Measurements from ENCODE around the gene TTLL13.
A peak's percentile ranks its signal among the peaks of the same experiment; 100 is the strongest.

TTLL13 gene, protein sequence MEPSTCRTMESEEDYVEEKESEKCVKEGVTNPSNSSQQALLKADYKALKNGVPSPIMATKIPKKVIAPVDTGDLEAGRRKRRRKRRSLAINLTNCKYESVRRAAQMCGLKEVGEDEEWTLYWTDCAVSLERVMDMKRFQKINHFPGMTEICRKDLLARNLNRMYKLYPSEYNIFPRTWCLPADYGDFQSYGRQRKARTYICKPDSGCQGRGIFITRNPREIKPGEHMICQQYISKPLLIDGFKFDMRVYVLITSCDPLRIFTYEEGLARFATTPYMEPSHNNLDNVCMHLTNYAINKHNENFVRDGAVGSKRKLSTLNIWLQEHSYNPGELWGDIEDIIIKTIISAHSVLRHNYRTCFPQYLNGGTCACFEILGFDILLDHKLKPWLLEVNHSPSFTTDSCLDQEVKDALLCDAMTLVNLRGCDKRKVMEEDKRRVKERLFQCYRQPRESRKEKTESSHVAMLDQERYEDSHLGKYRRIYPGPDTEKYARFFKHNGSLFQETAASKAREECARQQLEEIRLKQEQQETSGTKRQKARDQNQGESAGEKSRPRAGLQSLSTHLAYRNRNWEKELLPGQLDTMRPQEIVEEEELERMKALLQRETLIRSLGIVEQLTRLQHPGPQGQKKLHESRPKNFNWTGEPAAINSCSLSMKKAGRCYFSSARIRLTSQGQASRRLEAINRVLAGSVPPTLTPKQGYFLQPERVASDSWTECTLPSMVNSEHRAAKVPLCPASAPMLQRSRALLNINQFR

DNA sequence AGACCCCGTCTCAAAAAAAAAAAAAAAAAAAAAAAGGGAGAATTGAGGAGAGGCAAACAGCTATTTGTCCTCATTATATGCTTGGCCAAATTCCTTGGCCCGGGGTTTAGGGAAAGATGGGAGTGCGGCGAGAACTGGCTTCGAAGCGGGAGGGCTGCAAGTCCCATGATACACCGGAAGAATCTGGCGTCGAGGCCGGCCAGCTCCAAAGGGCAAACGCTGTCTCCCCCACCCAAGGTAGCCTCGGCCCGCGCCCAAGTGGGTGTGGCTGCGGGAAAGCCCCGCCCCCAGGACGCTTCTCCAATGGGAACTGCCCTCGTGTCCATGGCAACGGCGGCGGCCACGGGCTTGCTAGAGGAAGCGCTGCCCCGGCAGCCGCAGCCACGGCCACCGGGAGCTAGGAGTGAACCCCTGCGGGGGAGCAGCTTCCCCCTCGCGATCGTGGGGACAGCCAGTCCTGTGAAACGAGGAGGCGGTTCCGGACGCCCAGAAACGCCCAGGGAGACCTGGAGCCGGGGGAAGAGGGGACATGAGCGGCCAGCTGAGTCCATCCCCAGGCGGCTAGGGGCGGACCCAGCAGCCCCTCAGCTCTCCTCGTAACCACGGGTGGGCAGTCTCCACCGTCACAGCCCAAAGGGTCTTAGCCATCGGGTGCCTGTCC is at the start of gene TTLL13:
TSS of gene TTLL13 (plus strand) at position 354 of the 661 bp plus-strand sequence. CDS start 1,075 bp downstream, outside the sequence.
- DNase-seq (ENCODE audit: low spot score): peak; percentile 98

DNA sequence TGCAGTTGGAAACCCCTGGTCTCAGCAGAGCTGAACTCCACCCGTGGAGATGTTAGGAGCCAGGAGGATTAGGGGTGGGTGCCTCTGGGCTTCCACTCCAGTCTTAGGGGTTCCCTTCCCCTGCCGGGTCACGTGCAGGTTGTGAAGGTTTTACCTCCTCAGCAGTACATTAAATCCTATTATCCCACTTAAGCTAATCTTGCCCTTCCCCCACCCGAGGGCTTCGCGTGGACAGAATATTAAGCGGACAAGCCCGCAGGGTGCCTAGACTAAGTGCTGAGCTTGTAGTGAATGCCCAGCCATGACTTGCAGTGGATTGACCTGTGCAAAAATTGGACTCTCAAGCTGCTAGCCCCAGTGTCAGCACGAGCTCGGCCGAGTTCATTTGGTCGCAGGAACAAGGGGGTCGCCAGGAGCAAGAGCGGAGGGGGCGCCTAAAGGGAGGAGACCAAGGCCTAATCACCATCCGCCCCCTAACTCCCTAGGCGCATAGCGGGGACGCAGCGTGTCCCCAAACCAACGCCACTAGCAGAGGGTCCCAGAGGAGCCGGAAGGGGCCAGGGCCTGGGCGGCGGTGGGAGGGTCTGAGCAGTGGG is 48.7 kb upstream of the TTLL13 start:
- DNase-seq (ENCODE audit: low spot score): no peak

DNA sequence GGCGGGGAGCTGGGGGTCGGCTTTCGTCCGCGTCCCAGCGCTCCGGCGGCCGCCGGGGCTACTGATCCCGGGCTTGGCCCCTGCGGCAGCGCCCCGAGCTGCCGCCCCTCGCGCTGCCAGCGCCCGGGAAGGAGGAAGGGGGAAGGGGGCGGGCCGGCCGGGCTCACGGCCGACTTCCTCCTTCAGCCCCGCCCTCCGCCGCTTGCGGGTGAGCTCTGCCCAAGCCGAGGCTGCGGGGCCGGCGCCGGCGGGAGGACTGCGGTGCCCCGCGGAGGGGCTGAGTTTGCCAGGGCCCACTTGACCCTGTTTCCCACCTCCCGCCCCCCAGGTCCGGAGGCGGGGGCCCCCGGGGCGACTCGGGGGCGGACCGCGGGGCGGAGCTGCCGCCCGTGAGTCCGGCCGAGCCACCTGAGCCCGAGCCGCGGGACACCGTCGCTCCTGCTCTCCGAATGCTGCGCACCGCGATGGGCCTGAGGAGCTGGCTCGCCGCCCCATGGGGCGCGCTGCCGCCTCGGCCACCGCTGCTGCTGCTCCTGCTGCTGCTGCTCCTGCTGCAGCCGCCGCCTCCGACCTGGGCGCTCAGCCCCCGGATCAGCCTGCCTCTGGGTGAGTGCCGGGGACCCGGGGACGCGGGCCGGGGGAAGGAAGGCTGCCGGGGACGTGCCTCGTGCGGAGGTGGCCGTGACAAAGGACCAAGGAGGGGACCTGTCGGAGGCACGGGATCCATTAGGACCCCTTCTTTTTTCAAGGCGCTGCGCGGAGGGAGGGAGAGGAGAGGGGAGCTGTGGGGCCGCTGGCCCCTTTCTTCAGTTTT is 48.0 kb upstream of the TTLL13 start, which contains the start of gene SEMA4B:
TSS of gene SEMA4B (plus strand) at position 201 of the 814 bp plus-strand sequence. CDS start at position 450, 249 bp downstream.
- peak; percentile 99 for DNase-seq (ENCODE audit: low spot score)

DNA sequence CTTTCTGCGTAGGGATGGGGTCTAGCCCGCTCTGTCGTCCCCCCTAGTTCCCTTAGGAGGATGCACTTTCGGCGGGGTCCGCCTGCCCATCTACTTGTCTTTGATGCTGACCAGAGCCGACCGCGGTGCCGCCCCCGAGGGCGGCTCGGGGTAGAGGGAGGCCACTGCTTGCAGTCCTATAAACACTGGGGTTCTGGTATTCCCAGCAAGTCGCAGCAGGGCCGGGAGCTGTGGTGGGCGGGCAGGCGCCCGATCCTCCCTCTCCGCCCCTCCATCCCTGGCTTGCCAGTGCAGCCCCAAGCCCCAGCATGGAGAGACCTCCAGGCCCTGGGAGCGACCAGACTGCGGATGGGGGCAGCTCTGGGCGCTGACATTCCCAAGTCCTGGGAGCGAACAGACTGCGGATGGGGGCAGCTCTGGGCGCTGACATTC is 47.4 kb upstream of the TTLL13 start:
- peak; percentile 66 for DNase-seq (ENCODE audit: low spot score)

DNA sequence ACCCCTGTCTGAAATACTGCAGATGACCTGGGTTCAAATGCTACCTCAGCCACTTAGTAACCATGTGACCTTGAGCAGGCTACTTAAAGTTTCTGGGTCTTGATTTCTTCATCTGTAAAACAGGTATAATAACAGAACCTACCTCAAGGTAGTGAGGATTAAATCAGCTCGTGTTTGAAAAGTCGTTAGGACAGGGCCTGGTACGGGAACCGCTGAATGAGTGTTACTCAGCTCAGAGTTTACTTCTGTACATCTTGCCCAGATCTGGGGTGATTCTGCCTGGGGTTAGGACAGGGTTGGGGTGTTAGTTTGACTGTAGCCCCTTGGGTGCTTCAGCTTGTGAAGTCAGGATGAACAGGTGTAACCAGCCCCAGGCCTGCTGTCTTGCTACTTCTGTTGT is 46.4 kb upstream of the TTLL13 start:
- no peak for DNase-seq (ENCODE audit: low spot score)

DNA sequence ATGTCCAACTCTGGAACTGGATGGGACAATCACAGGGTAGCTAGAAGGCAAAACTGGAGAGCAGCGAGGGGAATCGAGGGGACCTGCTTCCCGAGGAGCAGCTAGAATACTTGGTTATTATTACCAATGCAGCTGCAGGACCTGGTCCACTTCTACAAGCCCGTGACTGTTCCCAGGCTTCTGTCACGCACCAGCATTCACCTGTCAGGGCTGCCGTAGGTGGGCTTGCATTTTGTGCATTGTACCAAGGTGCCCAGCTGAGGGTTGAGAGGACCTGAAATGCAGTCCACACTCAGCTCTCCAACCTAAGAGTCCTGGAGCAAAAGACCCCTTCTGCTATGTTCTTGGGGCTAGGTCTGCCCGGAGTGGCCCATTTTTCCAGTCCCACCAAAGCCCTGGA is 45.9 kb upstream of the TTLL13 start:
- no peak for DNase-seq (ENCODE audit: low spot score)

DNA sequence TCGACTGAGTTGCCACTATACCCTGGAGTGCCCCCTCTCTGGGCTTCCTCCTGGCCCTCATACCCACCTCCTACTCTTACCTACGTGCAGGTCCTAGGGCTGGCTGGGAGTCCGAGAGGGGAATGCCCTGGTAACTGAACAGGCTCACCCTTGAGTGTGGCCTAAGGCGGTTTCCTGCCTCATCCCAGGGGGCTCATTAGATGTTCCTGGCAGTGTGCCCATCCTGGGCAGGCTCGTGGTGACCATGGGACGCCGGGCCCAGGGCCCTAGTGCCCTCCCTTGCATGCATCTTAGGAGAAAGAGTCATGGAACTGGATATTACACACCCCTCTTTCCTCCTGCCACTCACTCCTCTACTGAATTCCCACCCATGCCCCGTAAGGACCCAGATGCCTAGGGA is 45.4 kb upstream of the TTLL13 start:
- DNase-seq (ENCODE audit: low spot score): no peak

DNA sequence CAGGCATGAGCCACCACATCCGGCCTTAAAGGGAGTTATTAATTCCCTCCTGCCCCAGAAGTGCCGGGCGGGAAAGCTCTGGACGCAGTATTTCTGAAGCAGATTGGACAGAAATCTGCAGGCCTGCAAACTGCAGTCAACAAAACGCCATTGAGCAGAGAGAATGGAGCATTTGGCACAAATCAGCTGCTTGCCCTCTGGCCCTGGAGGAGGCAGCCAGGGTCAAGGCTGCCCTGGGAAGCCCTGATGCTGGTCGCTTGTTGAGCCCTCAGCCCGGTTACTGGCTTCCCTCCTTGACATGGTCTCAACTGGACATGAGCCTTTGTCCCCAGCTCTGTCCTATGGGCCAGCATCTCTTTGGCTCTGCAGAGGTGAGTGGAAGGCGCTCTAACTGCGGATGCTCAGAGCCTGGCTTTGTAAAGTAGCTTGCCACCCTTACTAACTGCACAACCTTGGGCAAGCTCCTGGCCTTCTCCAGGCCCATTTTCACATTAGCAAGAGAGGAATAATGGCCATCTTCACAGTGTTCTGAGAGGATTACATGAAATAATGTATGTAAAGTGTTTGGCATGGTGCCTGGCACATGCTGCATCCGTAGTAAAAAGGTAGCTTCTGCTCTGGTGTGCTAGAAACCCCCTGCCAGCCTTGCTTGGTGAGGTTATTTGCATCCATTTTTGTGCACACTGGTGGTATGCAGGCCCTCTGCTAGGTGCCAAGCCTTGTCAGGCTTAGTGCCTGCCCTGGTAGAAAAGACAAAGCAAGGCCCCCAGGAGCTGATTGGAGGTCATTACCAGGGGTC is 44.1 kb upstream of the TTLL13 start:
- no peak for DNase-seq (ENCODE audit: low spot score)

DNA sequence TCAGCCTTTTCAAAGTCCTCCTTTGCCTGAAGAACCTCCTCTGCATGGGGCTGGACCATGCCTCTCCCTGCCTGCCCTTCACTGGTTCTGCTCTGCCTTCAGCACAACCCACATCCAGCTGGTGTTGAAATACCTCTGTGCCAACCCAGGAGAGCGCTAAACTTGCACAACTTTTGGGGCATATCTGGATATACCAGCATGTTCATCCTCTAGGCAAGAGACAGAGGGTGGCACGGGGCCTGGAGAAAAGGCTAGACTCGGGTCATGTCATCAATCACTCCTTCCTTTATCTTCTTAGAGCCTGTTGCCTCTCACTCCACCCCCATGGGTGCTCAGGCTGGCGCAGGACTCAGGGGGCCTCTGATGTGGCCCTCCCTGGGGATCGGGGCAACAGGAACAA is 43.5 kb upstream of the TTLL13 start:
- no peak for DNase-seq (ENCODE audit: low spot score)

DNA sequence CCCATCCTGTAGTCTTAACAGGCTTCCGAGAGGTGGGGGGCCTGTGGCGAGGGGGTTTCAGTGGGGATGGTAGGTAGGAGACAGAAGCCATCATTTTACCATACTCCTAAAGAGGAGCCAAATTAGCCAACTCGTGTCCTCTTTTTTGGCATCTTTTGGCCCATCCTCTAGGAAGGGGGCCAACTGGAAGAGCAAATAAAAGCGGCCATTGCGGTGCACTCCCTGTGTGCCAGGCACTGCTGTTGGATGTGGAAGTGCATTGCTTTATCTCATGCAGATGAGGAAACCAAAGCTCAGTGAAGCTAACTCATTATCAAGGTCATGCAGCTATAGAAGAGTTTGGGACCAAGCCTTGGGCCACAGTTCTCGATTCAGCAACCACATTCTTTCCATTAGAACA is 42.1 kb upstream of the TTLL13 start:
- no peak for DNase-seq (ENCODE audit: low spot score)

DNA sequence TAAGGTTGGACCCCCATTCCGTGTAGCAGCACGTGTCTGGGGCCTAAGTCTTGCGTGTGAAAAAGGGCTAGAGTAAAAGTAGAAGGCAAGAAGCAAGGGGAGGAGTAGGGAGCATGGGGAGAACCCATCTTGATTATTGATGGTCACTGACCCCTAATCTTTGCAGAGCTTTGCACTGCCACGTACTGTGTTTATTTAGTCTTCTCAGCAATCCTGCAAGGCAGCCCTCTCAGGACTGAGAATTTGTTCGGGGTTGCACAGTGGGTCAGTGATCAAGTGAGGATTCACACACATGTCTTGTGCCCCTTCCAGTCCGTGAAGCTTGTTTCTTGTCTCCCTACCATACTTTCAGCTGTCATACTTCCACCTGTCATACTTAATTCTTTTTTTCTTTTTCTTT is 41.0 kb upstream of the TTLL13 start:
- DNase-seq (ENCODE audit: low spot score): no peak

DNA sequence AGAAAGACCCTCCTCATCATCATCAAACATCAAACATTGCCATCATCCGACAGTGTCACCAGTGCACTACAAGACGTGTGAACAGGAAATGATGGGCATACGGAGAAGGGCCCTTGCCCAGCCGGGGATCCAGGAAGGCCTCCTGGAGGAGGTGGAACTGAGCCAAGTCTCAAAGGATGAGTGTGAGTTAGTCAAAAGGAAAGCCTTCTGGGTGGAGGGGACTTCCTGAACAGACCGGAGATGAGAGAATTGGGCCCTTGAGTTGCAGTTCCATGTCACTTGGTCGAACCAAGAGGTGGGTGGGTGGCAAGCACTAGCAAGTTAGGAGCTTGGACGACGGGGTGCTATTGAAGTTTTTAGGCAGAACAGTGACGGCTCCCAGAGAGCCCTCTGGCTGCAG is 39.8 kb upstream of the TTLL13 start:
- no peak for DNase-seq (ENCODE audit: low spot score)

DNA sequence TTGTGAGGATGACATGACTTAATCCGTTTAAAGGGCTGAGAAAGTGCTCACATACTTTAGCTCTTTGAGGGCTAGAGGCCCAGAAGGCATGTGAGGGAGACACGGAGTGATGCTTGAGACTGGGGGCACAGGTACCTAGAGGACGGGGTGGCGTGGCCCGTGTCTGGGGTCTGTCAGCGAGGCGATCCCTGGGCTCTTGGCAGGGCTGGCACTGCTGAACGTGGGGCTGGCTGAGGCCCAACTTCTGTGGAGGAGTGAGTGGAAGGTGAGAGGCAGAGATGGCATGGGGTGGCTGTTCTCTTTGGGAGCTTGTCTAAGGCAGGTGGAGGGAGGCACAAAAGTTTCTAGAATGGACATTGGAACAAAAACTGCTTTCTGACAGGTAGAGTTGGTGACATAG is 38.8 kb upstream of the TTLL13 start:
- no peak for DNase-seq (ENCODE audit: low spot score)

DNA sequence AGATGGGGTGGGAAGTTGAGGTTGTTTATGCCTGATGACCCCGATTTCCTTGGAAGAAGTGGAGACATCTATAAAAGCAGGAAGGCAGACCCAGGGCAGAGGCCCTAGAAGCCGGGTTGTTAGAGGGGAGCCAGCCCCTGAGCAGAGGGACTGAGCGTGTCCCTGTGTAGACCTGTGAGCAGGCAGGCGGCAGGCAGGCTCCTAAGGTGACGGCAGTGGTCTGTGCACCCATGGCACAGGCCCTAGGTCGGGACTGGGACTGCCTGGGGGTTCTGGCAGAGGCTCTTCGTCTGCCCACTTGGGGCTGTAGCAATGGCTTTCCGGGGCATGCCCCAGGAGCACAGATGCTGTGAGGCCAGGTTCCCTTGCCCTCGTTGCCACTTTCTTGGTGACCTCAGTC is 38.3 kb upstream of the TTLL13 start:
- DNase-seq (ENCODE audit: low spot score): no peak

DNA sequence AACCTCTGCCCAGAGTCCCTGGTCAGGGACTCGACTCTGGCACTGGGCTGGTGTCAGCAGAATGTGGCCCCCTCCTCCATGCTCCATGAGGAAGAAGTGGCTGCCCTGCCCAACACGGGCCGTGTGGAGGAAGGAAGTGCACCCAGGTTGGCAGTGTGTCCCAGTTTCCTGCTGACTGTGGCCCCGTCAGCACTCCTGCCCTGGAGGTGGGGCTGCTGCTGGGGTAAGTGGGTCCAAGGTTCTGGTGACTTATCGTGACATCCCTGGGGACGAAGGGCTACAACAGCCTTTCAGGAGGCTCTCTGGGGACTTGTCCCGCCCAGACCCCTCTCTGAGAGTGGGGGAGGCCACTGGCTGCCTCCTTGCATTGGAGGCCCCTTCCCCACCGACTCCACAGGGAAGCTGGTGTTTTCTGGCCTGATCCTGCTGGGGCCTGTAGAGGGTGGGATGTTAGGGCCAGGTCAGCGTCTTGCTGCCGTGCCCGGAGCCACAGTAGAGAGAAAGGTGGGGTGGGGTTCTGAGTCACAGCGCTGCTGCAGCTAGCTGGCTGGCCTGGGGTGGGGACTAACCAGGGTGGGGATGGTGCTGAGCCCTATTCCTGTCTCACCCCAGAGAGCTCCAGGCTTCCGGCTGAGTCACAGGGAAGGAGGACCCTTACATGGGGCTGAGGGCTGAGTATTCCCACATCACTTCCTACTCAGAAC is 37.8 kb upstream of the TTLL13 start:
- no peak for DNase-seq (ENCODE audit: low spot score)

DNA sequence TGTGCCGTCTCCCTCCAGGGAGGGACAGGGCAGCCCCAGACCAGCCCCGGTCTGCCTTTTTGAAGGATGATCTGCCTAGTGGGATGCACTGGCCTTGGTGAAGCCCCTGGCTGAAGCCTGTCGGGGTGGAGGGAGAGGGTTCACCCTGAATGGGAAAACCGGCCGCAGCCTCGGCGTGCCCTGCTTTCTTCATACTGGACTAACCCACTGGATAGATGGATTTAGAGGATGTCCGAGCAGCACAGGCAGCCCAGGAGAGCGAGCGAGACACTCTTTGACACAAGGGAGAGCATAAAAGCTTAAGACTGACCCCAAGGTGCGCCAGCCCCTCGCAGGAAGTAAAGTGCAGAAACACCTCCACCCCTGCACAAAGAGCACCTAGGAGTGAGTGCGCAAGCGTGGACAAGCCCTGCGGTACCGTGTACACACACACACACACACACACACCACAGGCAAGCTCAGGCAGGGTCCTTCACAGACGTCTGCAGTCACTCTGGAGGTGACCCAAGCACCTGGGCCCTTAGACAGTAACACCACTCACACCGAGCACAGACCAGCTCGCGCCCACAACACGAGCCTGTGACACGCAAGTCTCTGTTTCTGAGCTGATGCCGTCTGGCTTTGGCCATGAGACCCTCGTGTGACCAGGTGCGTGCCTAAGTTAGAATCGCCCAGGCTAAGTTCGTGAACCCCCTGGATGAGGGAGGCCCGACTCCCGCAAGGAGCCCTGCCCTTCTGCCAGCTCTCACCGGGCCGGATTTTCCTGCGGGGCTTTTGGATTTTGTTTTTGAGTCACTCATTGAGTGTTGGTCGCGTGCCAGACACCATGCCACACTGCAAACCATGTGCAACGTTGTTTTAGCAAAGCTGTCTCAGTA is 36.9 kb upstream of the TTLL13 start:
- DNase-seq (ENCODE audit: low spot score): no peak

DNA sequence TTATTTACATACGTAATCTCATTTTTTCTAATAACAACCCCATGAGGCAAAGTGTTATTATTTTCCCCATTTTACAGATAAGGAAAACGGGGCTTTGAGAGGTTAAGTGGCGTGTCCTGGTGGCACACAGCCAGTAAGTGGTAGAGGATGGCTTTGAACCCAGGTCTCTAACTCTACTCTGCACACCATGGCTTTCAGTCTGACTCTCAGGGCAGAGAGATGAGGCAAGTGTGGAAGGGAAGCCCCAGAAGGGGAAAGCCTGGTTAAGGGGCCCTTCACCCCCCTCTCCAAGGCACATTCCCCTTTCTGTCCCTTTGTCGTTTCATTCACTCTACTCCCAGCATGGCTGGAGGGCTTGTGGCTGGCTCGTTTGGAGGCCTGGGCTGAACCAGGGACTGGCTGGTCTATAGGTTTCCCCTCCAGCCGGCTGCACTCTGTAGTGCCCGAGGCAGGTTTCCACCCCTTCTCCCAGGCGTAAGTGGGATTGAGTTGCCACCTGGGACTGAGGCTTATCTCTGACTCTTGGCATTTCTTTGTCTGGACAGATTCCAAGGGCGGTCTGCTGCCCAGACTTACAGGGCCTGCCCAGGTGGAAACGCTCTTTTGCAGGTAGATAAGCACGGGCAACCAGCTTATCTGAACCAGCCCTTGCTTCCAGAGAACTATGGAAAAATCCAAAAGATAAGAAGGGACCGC is 36.1 kb upstream of the TTLL13 start:
- no peak for DNase-seq (ENCODE audit: low spot score)

DNA sequence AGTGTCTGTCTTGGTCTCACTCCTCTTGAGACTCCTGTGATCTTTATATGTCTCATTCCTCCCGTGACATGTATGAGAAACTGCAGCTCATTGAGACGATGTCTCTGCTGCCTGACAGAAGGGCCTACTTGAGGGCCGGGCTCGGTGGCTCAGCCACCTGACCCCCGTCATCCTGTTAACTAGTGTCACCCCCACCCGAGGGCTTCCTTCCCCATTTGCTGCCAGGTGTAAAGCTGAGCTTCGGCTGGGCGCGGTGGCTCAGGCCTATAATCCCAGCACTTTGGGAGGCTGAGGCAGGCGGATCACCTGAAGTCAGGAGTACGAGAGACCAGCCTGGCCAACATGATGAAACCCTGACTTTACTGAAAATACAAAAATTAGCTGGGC is 35.5 kb upstream of the TTLL13 start:
- DNase-seq (ENCODE audit: low spot score): no peak

Data from iPS-NIHi11 (cell line).